KBM-7 (cell line): ENCODE measurements around the gene ASAP3.
A peak's percentile ranks its signal among the peaks of the same experiment; 100 is the strongest.

ENCODE experiments used
- DNase-seq: peaks from one replicate; pipeline ENCODE4 v3.0.0-alpha.2; 2015
- in situ Hi-C: fragments of 300-500 bp; cut with MboI; formaldehyde crosslinking; loops from 2 replicates; pipeline ENCODE4 v1.14.3; 2020; ENCODE audit warnings: low sequenced_read_pairs, low pct_unique_long_range_greater_than_20kb, mixed read lengths

ASAP3 gene

DNA sequence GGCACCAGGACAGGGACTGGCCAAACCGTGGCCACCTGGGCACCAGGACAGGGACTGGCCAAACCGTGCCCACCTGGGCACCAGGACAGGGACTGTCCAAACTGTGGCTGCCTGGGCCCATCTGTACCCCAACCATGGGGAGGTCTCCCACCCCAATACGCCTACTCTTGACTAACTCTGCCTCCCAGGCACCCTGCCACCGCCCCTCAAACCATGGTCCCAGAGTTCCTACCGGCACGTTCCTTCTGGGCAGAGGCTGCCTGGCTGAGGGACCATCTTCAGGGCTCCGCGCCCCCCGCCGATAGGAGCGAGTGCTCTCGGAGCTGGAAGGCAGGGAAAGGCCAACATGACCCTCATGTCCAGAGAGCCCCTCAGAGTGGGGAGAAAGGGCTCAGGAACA lies 53.2 kb downstream of the ASAP3 start:
- in situ Hi-C loops, result no loop called here
- no peak for DNase-seq

DNA sequence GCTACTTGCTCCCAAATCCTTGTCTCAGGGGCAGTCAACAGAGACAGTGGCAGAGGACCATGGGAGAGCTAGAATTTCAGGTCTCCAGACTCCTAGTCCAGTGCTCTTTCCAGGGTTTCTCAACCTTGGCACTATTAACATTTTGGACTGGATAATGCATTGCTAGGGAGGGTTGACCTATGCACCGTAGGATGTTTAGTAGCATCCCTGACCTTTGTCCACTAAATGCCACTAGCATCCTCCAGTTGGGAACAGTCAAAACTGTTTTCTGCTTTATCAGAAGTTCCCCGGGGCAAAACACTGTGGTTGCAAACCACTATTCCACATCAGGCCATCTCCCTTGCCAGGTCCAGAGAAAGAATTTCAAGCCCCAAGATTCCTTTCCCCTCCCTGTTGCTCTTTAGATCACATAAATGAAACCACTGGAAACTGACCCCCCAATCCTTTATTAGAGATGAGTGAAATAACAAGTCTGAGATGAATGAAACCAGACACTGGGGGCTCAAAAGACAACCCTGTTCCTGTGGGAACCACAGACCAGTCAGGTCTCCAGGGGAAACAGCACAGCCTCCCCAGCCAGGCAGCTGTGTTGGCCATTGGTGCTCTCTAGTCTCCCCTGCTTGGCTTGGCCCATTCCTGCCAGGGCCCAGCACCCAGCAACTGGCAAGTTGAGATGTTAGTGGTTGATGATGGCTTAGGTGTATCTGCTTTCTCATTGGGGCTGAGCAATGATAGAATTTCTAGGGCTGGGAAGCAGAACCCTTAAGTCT lies 55.7 kb downstream of the ASAP3 start:
- in situ Hi-C loops, result no loop called here
- no peak for DNase-seq

DNA sequence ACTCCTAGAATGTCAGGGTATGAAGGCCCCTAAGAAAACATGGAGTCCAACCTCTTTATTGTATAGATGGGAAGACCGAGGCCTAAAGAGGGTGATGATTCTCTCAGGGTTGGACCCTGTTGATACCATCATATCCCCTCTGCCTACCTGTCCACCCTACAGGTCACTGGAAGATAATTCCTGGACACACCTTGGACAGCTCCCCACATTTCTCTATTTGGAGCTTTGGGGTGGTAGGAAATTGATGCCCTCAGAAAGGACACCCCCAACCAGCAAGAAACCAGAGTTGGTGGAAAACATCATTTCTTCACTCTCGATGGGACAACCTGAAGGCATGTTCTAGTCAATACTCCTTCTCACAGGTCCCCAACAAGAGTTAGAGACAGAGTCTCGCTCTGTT lies 56.4 kb downstream of the ASAP3 start:
- no peak for DNase-seq
- in situ Hi-C loops, result no loop called here

DNA sequence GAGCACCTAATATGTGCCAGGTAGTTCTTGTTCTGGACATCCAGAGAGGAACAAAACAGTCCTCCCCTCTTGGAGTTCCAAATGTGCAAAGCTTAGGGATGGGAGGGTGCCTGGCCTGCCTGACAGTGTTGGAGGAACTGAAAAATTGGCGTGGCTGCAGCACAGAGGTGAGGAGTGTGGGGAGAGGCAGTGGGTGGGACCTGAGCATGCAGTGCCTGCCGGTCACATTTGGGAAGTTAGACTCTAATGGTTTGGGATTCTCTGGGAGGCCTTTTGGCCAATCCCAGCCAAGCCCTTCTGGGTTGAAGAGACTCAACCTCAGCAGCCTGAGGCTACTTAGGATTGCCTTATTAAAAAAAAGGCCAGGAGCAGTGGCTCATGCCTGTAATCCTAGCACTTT lies 57.2 kb downstream of the ASAP3 start:
- DNase-seq, result no peak
- in situ Hi-C loops, result no loop called here

DNA sequence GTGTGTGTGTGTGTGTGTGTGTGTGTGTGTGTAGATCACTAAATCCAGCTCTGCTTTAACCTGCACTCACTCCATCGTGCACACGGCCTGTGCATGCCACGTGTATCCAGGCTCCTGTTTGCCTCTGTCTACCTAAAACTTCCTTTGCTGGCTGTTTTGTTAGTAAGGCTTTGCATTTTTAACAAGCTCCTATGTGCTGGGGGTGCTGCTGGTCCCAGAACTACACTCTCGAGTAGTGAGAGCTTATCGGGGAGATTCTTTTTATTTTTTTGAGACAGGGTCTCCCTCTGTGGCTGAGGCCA lies 58.8 kb downstream of the ASAP3 start:
- in situ Hi-C loops, result no loop called here
- no peak for DNase-seq

DNA sequence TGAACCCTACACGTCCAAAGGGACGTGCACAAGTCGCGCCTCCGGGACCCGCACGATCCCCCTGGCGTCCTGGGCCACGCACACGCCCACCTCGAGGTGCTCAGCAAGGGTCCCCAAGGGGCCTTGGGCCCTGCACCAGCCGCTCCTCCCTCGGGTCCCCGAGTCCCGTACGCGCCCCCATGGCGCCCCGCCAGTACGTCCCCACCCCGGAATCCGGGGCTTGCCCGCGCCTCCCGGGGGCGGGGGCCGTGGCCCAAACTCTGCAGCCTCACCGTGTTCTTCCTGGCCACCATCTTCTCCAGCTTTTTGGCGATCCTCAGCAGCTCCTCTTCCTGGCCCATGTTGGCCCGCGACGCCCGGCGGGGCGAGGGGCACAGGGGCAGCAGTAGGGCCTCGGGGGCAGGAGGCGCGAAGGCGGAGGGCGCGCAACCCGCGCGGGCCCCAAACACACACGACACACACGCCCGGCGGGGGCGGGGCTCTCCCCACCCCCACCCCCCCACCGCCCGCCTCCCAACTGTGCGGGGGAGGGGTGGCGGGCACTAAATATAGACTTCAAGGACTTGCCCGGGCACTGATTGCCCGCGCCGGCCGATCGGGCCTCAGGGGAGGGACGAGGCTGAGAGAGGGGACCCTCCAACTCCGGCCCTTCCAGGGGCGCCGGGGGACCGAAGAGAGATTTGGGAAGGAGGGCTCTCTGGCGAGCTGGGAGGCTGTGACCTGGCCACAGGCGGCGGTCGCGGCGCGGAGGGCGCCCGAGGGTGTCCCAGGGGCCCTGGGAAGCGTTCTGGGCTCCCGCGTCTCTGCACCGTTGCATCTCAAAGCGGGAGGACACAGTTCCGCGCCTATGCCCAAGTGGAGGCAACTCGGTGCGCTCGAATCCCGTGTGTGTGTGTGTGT lies 59.4 kb downstream of the ASAP3 start, which contains the start of gene TCEA3:
TSS of gene TCEA3 (minus strand) at position 456 of the 900 bp plus-strand sequence. CDS start at position 341, 115 bp downstream.
- no peak for DNase-seq
- in situ Hi-C loops, result no loop called here

DNA sequence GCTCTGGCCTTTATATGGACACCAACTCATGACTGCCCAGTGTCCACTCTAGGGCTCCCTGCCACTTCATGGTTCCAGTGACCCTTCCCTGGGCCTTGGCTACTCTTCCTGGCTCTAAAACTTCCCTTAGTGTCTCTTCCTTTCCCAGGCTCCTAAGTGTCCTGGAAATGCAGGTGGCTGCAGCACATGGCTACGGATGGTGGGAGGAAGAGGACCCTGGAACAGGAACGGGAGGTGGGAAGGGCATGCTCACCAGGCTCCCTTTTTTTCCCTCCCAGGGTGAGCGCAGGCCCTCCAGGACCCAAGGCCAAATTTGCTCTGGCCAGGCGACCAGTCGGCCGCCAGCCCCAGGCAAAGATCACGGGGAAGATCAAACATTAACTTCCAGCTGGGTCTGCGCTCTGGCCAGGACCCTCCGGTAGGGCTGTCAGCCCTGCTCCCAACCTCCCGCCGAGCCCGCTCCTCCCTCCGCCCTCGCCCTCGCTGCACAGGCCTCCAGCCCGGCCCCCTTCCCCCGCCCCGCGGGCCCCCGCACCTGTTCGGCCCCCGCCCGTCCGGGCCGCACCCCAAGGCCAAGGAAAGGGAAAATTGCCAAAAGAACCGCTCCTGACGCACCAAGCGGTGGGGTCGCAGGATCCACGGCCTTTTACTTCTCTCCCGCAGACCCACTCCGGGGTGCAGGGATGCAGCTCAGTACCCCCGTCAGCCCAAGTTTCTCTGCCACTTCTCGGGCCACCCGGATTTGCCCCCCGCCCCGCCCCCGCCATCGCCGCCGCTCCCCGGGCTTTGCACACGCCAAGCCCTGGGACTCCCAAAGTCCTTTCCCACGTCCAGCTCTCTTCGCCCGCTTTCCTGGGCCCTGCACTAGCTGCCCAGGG lies 60.3 kb downstream of the ASAP3 start:
- in situ Hi-C loops, result no loop called here
- DNase-seq, result no peak

DNA sequence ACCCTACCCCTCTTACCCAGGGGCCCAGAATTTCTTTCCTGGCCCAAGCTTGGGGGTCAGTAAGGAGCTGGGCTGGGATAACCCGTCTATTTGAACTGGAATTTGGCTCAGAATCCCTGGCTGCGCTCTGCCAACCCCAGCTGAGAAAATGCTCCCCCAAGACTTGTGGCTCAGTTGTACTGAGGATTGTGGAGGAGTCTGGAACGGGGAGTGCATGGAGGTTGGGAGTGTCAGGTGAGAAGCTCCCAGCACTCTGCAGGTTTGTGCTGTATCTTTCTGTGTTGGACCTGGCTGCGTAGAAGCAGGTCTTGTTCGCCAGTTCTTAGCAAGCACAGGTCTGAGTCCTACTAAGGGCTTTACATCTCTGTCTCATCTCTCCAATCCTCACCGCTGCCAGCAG lies 61.0 kb downstream of the ASAP3 start:
- in situ Hi-C loops, result no loop called here
- DNase-seq, result no peak

DNA sequence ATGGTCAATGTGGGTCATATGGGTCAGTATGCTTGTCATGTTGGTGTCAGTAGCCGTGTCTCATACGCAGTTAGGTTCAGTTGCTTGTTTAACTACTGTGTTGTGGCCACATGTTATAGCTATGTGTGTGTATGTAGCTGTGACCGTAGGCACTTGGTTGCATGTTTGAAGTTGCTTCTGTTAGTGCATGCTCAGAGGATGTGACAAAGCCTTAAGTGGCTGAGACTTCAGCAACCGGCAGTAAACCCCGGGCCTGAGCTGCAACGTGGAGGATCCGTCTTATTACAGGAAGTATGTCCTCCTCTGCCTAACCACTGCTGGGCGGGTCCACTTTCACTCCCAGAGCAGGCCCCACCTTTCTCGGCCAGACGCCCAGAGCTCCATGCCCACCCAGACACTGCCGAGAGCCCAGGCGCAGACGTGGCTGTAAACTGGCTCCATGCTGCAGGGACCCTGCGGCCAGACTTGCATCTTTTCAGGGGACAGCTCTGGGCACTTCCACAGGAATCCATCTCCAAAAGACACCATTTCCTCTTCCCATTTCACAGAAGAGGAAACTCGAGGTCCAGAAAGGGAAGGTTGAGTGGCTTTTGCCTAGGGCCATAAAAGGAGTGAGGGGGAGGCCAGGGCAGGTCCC lies 61.6 kb downstream of the ASAP3 start:
- in situ Hi-C loops, result no loop called here
- peak; percentile 73 for DNase-seq

DNA sequence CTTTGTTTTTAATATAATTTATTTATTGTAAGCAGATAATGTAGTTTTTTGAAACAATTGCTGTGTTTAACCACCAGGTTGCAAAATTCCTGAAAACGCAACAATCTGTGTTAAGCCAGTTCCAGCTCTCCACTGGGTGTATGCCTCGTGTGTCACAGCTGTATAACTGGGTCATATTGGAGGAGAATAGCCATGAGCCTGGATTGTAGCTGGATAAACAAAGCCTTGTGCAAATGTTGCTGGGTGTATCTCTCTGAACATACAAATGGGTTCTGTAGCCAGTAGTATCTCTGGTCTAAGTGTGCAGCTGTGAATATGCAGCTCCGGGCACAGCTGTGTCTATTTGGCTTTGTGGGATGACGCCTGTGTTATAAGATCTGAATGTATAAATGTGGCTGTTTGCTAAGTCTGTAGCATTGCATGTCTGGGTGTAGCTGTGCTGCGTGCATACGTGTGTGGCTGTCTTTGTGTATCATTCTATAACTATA lies 62.2 kb downstream of the ASAP3 start:
- in situ Hi-C loops, result no loop called here
- DNase-seq, result no peak

DNA sequence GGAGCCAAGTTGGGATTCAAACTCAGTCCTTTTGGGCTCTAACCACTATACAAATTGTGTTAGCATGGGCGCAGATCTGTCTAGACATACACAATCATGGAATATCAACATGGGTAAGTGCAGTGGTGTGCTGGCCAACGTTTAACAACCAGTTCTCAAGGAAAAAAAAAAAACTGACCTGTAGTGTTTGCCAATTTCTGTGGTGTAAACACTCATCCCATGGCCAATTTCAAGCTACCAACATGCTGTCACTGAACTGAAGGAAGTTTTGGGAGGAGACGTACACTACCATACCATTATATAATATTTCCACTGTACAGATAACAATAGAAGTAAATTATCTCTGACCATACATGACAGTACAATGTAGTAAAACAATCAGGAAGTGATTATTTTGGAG lies 62.6 kb downstream of the ASAP3 start:
- in situ Hi-C loops, result no loop called here
- no peak for DNase-seq

DNA sequence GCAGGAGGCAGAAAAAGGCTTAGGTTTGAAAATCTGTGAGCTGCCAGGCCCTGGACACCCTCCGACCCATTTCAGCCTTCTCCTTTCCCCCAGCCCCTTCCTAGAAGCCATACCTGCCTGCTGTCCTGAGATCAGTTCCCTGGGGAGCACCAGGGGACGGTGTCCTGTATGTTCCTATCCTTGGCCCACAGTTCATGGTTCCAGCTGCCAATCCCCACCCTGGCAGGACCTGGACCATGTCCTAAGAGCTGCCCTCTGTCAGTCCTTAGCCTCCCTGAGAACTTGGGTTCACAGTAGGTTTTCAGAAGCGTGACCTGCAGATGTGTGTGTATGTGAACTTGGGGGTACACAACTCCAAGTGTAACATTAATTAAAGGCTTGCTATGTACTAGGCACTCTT lies 63.2 kb downstream of the ASAP3 start:
- in situ Hi-C loops, result no loop called here

DNA sequence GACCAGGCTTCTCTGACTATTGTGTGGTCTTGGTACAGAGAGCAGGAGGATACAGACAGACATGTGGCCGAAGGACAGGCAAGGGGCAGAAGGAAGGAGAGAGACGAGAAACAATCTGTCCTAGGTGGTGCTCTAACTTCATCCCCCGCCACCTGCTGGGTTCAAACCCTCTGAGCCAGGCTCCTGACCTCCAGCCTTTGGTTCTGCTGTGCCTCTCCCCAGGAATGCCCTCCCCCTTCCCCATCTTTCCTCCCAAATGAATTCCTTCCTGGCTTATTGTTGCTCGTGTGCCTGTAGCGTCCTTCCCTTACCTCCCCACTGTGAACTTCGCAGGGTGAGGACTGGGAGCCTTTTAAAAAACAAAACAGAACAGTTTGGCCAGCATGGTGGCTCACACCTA lies 64.8 kb downstream of the ASAP3 start:
- in situ Hi-C loops, result no loop called here
- no peak for DNase-seq

More for the DNA sequence above, 63.2 kb downstream of the ASAP3 start:
- no peak for DNase-seq

DNA sequence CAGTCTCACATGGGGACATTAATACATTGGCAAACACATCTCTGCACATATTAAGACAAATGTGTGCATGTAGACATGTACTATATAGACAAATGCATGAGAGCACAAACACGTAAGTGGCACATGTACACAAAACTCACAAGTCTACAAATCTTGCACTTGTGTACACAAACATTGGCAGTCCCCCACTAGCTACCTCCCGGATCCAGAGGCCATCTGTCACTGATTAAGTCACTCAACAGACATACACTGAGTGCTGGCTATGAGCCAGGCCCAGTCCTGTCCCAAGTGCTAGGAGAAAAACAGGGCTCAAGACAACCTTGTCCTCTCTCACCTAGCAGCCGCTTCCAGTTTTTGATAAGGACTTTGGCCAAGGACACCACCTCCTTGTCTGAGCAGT lies 66.4 kb downstream of the ASAP3 start:
- no peak for DNase-seq
- in situ Hi-C loops, result no loop called here

DNA sequence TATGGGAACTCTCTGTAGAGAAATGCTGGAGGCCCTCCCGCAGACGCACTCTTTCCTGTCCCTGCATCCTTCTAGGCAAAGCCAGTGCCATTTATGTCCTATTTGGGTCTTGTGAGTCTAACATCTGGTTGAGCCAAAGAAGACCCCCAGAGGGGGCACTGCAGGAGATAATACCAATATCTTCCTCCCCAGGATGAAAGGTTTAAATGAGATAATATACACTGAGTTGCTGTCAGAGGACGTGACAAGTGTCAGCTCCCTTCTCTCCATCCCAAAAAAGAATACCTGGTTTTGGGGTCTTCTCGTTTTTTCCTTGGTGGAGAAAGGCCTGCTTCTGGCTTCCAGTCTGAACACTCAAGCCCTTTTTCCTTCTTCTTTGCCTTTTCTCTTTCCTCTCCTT lies 67.0 kb downstream of the ASAP3 start:
- in situ Hi-C loops, result no loop called here
- no peak for DNase-seq

DNA sequence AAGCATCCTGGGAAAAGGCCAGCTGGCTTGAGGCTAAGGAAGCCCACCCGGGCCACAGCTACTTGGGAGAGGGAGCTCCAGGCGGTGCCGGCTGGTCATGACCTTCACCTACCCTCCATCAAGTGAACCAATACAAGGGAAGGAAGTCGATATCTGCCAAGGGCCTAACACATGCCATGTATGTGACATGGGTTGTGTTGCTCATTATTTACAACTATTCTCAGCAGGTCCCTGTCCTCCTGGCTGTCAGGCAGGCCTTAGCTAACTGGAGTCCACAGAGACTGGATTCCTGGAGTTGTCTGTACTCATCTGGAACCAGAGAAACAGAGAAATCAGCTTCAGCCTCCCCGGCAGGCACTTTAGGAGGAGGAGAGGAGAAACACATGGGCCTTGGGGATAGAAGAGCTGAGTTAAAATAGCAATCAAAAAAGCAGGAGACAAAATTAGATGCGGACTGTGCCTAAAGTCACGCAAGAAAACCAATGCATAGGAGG lies 75.1 kb downstream of the ASAP3 start:
- in situ Hi-C loops, result no loop called here
- no peak for DNase-seq

DNA sequence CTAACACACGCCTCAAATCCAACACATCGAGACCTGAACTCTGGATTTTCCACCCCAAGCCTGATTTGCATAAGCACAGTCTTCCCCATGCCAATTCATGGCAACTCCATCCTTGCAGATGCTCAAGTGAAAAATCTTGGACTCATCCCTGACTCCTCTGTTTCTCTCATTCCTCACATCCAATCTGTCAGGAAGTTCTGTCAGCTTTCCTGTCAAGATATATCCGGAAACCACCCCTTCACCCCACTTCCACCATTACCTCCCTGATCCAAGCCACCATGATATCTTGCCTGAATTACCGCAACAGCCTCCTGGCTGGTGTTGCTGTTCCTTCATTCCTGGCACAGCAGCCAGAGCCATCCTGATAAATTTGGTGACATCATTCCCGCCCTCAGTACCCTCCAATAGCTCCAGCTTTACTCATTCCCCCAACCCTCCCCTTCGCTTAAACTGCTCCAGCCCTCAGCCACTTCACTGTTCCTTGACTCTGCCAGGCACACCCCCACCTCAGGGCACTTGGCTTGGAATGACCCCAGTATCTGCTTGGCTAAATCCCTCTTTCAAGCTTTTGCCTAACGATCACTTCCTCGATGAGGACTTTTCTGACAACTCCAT lies 76.9 kb downstream of the ASAP3 start:
- DNase-seq, result no peak
- in situ Hi-C loops, result no loop called here

DNA sequence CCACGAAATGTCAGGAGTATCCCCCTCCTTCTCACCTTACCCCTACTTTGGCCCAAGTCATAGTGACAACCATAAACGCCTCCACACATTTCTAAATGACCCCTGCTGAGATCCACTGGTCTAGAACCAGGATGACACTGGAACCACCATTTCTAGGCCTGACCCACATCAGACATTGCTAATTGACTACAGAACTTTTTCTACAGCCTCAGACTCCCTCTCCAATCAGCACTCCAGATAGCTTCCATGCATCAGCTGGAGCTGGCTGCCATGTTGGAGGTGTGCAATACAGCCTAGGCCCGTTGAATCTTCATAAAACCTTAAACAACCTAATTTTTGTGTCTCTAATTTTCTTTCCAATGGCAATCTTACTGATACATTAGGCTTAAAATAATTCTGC lies 78.0 kb downstream of the ASAP3 start:
- in situ Hi-C loops, result no loop called here

More for the DNA sequence above, 78.0 kb downstream of the ASAP3 start:
- DNase-seq, result no peak
